GM21528 (cell line): ENCODE measurements around the gene DEXI.
A peak's percentile ranks its signal among the peaks of the same experiment; 100 is the strongest.

Source experiments
- ATAC-seq: cut with Tn5 transposase; IDR thresholded peaks from one replicate; pipeline ENCODE4 v1.9.1; 2021; ENCODE audit warnings: mild to moderate bottlenecking, moderate library complexity; ENCODE audit not compliant: unreplicated experiment, low FRiP score

DEXI gene

DNA sequence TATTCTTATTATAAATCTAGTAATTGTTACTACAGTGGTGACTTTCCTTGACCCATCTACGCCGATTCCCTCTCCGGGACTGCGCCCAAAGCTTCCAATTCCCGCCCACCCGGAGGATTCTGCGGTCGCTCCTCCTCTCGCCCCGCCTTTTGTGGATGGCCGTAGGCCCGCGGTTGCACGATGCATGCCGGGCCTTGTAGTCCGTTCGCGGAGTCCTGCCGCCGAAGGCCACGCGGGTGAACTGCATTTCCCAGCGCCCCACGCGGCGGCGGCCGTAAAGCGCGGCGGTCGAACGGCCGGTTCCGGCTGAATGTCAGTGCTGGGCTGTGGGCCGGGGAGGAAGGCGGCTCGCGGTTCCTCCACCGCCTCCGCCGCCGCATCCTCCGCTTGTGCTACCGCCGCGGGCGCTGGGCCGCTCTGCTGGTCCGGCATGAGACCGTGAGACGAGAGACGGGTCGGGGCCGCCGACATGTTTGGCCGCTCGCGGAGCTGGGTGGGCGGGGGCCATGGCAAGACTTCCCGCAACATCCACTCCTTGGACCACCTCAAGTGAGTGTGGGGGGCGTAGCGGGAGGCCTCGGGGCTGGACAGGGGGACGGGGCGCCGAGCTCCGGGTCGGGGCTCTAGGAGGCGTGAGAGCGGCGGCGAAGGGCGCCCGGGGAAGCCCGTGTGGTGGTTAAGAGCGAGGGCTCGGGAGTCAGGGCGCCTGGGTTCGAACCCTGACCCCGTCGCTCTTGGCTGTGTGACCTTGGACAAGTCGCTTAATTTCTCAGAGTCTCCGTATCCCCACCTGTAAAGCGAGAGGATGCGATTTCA lies 2.2 kb upstream of the DEXI start, which contains the start of gene CLEC16A:
TSS of gene CLEC16A (plus strand) at position 316 of the 816 bp plus-strand sequence. CDS start at position 470, 154 bp downstream.
- ATAC-seq: peak; percentile 70

DNA sequence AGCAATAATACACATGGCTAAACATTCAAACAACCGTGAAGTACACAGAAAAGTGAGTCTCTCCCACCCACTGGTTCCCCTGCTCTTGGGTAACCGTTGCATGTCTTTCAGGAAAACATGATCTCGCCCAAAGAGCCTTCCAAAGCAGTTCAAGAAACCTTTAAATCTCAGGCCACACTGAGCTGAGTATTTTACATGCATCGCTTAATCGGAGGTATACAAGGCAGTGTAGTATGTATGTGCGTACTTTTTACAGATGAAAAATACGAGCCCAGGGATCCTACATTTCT lies 741 bp upstream of the DEXI start:
- no peak for ATAC-seq

DNA sequence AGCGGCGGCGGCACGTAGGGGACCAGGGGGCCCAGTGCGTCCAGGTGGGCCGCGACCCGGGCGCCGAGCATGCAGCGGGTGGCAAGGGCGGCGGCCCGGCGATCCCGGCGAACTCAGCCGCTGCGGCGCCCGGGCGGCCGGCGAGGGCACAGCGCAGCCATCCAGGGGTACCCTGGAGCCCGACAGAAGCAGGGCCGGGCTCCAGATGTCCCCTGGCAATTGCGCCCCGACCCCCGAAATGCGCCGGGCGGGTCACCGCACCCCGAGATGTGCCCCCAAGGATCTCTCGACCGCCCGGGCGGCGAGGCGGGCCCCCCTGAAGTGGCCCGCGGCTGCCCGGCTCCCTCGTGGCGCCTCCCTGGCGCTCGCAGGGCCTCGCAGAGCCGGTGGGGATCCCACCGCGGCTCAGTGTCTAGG lies 325 bp downstream of the DEXI start:
- peak; percentile 9 for ATAC-seq

DNA sequence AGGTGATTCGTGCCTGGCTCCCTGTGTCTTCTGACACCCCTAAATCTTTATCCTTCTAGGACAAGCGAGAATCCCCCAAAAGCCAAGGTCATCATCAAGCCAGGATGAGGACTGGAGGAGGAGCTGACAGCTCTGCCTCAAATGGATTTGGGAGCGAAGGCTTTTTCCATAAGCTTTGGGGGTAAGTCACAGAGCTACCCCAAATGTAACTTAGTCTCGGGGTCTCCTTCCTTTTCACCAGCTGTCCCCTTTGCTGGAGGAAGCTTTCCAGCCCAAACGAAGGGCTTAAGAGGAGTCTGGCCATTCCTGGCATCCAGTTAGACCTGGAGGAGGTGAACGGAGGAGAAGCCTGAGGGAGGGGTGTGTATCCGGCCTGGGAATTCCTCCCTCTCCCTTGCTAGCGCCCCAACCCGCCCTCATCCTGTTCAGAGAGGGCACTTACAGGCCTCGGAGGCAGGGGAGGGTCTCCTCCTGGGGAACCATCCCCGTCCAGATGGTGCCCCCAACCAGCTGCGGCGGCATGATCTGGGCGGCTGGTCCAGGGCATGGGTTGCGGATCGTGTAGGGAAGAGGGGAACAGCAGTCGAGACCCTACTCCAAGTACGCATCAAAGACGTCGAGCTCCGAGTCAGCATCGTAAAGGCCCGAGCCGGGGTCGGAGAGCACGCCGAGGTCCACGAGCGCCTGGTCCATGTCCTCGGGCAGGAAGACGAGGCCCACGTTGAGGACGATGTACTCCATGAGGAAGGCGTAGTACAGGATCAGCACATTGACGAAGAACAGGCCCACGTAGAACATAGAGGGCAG lies 938 bp downstream of the DEXI start:
- no peak for ATAC-seq

DNA sequence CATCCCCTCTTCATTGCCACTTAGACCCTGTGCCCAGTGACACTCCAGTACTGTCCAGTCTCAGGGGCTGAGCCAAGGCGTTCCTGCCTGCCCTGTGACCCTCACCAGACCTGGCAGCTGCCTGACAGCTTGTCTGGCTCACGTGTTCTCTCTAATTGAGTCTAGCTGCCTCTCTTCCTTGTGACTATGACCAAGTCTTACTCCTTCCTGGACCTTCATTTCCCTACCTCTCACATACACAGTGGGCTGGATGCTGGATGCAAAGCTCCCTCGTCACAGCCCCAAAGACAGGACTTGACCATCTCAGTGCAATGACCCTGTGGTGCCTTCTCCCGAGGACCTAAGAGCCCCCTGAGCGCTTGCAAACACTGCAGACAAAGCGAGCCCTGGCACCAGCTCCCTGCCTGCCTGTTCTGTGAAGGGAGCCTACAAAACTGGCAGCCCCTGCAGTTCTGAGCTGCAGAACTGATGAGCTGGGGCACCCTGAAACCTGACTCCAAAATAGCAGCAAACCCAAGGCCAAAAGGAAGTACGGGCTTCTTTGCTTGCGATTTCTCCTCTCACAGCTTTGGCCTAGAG lies 1.7 kb downstream of the DEXI start:
- no peak for ATAC-seq

DNA sequence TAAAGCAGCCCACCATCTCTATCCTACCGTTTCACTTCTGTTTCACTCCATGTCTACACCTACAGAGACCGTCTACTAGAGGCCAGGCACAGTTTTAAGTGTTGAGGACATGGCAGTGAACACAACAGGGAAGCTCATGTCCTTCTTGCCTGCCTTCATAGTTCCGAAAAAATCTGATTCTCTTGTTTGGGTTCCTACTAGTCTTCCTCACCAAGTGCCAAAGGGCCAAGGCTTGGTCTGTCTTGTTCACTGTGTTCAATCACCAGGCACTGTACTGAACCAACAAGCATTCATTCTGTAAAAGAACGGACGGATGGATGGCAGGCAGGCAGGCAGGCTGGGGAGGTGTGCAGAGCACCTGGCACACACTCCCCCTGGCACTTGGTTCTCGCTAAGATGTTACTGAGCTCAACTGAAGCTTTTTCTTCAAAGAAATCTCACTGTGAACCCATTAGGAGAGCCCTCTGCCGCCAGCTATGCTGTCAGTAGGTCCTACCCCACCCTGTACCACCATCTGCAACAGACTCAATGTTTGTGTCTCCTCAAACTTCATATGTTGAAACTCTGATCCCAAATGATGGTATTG lies 2.5 kb downstream of the DEXI start:
- ATAC-seq: no peak

DNA sequence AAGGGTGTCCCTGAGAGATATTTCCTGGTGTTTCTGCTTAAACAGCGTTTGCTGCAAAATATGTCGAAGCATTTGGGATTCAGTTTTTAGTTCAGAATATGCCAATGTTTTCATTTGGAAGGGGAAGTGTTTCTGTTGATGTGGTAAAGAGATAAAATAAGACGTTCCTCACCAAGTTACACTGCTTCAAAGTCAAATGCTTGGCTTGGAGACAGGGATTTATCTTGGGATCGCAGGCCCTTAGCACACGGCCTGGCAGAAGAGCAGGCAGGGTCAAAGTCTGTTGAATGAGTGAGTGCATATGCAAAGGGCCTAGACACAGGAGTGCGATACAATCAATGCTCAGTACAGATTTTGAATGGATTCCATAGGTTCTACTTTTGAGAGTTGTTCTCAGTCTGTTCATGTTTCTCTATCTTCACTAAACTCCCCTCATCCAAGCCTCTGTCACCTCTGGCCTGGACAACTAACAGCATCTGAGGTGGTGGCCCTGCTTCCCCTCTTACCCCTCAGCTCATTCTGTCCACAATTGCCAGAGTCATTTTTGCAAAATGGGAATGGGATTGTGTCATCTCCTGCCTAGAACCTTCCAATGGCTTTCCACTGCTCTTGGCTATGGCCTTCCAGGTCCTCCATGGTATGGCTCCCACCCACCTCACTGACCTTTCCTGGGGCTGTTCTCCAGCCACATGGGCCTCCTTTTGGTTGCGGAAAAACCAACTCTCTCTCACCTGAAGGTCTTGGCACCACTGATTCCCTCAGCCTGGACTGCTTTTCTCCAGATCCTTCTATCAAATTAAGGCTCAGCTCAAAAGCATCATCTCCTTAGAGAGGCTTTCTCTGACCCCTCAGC lies 3.2 kb downstream of the DEXI start:
- no peak for ATAC-seq

DNA sequence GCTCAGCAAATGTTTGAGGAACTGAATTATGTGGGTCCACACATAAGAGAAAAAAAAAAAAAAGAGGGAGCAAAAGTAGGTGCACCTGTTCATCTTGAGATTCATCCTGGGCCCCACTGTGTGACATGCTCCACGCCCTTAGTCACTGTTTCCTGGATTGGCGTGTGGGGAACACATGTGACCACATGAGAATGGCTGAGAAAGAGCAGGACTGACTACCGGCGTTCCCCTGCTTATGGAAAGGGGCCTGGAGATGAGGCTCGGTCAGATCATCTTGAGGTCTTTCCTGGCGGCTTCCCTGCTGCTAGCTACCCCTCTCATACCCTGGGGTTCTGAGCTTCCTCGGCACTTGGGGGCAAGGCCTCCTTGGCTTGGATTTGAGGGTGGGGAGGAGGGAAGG lies 3.9 kb downstream of the DEXI start:
- no peak for ATAC-seq

DNA sequence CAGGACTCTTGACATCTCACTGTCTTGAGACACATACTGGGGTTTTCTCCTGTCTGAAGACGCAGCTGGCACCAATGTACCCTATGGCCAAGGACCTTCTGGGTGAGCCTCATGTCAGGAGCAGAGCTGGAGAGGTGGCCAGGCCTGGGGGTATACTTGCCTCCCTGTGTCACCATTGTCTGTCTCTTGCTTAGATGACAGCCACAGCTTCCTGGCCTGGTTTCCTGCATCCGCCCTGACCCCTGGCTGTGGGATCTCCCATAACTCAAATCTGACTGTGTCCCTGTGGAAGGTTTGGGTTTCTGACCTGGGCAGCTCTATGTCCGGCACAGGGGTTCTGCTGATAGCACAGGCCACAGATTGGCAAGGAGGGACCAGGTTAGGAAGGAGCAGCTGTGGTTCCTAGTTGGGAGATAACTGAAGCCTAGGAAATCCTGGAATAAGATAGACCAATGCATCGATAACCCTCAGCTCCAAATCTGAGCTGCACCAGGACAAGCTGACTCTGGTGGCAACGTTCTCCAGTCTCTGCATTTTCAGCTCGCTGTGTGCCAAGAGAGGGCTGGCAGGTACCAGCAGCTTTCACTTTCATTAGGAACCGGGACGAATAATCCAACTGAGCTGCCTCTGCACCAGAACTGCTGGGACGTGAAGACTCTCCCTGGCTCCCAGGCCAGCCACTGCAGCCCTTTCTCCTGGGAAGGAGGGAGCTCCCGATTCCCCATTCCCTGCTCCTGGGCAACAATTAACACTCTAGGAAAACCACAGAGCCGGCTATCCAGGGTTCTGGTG lies 5.0 kb downstream of the DEXI start:
- ATAC-seq: no peak

DNA sequence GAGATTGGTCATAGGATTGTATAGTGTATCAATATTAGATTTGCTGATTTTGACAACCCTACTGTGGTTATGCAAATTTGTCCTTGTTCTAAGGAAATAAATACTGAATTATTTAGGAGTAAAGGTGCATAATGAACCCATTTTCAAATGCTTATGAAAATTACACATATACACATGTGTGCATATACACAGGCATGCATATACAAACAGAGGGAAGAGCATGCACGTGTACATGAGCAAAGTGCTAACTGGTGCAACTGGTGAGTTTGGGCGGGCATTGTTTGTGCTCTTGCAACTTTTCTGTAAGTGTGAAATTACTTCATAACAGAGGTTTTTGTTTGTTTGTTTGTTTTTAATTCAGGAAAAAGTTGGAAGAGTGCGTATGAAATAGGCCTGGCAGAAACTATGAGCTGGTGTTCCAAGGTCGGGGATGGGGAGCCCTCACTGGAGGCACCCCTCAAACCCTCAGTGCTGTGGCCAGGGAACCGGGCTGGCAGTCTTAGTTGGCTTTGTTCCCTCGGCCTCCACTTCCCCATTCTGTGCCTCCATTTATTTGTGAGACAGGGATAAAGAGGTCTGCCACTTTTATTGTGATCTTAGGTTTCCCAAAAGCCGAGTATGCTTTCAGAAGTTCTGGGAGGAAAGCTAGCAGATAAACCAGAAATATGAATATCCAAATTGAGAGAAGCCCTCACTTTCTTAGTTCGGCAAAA lies 5.8 kb downstream of the DEXI start:
- no peak for ATAC-seq

DNA sequence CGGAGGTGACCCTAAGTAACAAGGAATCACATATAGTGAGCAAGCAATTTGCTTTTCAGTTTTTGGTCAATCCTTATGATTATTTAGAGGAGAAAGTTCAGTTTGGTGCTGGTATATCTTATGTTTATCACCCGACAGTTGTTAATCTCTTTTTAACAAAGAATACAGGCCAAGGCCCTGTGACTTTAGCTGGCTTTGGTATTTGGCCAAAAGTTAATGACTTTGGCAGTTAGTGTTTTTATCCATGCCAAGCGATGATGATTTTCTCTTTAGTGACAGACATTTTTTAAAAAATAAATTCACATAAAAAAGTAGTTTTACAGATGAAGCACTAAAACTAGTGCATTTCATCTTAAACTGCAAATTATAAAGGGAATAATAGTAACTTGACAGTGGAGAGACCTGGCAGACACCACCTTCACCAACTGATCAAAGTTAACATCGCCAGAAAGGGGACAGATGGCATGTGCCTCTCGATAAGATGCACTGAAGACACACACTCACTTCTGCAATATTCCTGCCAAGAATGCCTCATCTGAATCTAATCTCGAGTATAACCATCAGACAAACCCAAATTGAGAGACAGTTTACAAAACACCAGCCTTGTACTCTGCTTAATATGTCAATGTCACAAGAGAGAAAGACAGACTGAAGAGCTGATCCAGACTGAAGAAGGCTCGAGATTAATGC lies 6.9 kb downstream of the DEXI start:
- ATAC-seq: no peak

DNA sequence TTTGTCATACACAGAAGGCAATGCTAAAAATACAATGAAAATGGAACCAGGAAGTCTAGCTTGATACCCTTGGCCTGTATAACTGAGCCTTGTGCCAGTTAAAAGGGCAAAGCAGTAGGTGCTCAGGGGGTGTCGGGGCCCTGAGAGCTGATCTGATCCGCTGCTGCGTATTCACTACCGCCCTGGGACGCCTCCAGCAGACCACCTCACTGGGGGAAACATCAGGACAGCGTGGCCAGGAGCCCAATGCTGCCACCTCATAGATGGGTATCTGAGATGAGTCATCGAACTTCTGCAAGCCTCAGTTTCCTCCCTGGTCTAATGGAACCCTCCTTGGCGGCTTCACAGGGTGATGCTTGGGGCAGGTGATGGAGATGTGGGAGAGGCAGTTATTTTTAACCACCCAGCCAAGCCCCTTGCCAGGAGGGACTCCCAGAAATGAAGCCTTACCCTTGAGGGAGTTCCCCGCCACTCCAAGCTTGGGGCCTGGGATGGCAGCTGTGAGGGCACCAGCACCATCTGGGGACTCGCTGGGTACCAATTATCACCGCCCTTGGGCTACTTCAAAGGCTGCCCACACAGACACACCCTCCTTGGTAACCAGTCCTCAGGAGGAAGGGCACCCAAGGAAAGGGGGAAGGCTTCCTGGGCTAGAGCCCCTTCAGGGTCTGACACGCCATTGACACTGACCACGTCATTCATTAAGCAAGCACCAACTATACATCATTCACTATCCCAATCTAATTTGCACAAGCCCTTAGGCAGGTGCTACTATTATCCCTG lies 7.8 kb downstream of the DEXI start:
- no peak for ATAC-seq

DNA sequence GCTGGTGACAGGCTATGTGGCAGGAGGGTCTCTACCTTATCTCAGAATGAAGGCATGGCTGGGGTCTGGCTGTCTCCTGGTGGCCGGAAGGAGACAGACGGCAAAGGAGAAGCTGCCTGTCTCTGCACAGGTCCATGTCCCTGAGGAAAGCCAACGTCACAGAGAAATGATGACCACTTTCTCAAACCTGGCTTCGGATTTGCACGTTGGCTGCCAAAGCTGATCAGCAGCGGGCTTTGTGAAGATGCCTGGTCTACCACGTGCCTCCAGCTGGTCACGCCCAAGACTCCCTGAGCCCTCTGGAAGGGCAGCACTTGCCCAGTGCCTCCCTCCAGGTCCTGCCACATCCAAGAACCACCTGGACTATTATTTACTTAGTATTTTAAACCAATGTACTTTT lies 8.4 kb downstream of the DEXI start:
- no peak for ATAC-seq

DNA sequence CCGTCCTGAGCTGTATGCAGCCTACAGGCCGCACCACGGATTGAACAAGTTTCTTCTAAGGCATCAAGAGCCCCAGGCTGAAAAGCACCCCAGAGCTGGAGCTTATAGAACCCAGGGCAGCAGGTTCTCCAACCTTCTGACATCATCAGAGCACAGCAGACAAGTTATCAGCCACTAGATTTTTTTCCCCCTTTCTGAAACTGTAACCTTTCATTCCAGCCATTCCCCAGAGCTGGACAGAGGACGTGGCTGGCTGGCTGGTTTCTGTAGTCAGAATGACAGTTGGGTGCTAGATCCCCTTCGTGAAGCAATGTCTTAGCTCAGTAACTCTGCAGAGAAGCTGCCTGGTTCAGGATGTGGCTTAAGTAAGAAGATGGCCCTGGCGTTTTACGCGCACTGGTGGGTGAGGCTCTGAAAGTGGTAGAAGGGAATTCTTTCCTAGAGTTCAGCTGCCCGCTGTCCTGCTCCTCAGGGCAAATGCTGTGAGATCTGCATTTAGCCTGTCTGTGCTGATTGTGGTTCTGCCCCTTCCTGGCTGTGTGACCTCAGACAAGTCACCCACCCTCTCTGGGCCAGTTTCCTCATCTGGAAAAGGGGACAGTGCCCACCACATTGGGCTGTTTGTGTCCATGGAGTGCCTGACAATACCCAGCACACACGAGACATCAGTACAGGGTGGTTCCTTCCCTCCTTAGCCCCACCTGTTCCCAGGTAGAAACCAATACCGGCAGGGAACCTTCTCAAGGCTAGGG lies 9.1 kb downstream of the DEXI start:
- no peak for ATAC-seq

DNA sequence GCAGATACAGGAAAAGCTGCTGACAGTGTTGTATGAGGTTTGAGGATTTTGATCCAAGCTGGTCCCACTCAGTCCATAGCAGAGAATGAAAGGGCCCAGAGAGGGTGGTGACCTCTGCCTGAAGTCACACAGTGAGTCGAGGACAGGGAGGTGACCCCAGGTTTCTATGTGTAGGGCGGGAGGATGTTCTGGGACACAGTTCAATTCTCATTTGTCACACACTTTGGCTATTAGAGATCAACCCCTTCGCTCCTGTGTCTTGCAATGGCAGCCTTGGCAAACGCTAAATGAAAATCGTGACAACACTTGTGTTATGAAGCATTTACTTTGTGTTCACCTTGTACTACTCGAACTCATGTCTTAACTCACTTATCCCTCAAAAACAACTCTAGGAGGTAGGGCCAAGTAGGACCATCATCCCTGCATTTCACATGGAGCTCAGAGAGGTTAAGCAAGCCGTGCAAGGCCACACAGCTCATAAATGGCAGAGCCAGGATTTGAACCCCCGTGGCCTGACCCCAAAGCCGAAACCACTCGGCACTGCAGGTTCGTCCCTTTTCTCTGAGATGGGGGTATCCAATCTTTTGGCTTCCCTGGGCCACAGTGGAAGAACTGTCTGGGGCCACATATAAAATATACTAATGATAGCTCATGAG lies 10.2 kb downstream of the DEXI start:
- no peak for ATAC-seq

DNA sequence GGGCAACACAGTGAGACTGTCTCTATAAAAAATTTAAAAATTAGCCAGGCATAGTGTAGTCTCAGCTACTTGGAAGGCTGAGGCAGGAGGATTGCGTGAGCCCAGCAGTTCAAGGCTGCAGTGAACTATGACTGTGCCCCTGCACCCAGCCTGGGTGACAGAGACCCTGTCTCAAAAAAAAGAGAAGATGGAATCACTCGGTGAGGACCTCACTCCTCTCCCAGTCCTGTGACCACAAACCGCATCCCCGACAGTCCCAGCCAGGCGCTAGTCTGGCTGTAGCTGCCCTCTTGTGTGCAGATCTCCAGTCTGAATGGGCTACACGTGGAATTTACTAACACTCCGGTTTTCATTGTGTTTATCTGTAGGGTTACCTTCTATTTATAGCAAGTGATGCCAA lies 11.1 kb downstream of the DEXI start:
- ATAC-seq: no peak

DNA sequence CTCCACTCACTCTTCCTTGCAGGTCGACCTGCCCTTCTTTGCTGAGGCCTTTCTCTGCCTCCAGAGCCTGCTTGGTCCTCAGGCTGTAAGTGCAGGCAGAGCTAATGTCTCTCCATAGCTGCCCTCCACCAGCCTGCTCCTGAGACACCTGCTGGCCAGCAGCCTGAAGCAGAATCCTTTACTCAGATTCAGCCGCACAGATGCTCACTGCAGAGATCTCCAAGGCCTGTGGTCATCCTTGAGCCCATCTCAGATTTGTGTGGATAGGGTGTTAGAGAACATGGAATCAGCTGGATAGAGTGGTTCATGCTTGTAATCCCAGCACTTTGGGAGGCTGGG lies 11.5 kb downstream of the DEXI start:
- no peak for ATAC-seq
